ENCODE data around the gene ASAP2. TPM values are rescaled to one million over a fixed set of nuclear protein-coding genes. Genes with fewer than 3 reads are reported as not detected.

Gene ASAP2
- total and polyA plus RNA-seq, 9 of the 15 experiments (the other 6 are each of a cell fraction or from before 2014, with no cell fraction given): 0.06 to 4.3 (median 3.1) TPM

DNA sequence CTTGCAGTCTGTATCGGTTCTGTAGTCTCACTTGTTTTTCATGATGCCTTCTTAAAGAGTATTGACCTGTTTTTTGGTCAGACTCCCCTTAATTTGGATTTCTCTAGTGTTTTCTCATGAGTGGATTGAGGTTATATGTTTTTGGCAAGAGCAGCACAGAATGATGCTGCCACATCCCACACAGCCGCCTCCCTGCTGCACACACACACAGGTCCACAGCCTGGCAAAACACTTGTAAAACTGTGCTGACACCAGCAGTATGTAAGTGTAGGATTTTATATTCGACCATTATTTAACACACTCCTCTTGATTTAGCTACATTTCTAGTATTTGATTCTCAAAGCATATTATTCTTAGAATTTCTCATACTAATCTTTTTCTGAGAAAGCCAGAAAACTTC lies 148.7 kb downstream of the ASAP2 start (continued):
- no peak for TF ChIP-seq ZNF655 (CRISPR knock-in tag; IDR thresholded peaks at IDR 0.05)
- no peak for TF ChIP-seq ZSCAN29 (IDR thresholded peaks at IDR 0.05)
- no peak for TF ChIP-seq THAP7 (CRISPR knock-in tag; IDR thresholded peaks at IDR 0.05)
- no peak for TF ChIP-seq HDAC8 (tag; IDR thresholded peaks at IDR 0.05)

DNA sequence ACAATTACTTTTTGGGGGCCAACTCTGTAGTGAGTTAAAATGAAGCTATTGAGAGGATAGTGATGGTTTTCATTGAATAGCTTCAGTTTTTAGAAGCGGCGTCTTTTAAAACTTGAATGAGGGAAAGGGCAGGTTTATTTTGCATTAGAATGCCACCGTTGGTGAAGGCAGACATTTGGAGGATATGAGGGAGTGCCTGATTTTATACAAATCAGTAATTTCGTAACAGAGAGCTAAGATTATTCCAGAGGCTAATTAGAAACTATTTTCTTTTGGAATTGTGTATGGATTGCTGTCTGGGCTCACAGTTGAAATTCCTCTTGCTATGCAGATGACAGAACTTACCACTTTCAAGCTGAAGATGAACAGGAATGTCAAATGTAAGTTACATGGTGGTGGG lies 149.1 kb downstream of the ASAP2 start:
- intact Hi-C loops (cut with micrococcal nuclease): no loop called here
- no peak overlapping the region for H3K9ac ChIP-seq (ENCODE audit: insufficient read depth in 1 of 2, low read depth in 2 of 2, low read length in 2 of 2)
- no peaks in the 10 kb centered on the region for H3K4me1 ChIP-seq (replicated peaks in 1 of 2; ENCODE audit: control insufficient read depth in 2 of 2, insufficient read depth in 2 of 2, low read length in 2 of 2)
- no peak overlapping the region for H3K4me3 ChIP-seq
- no peaks in the 10 kb centered on the region for H3K36me3 ChIP-seq (ENCODE audit: control insufficient read depth, insufficient read depth, low read length)
- H3K79me2 ChIP-seq (ENCODE audit: control insufficient read depth, insufficient read depth, low read length): no peaks in the 10 kb centered on the region
- no peak overlapping the region for H3K4me2 ChIP-seq (ENCODE audit: insufficient read depth, low read length)
- peaks cover 5 to 33% of the 10 kb centered on the region in 2 experiments; a peak in 4 of 5 replicates for H3K27me3 ChIP-seq (ENCODE audit: control insufficient read depth in 2 of 2, insufficient read depth in 2 of 2, low read length in 2 of 2)
- no peaks in the 10 kb centered on the region for H3K9me1 ChIP-seq (ENCODE audit: control insufficient read depth, insufficient read depth, low read length)
- DNase-seq (ENCODE audit: extremely low read depth in 1 of 4, low spot score in 3 of 4) (no peak), ATAC-seq (no peak), FAIRE-seq (no peak)
- POLR2A ChIA-PET: interaction anchor here (0.8 kb wide), 1 partner anchor 21 kb away, joined by 3 read pairs; no protein-coding TSS in a partner anchor
- in situ Hi-C loops (cut with MboI): no loop called here
- TF ChIP-seq, protein P1, sequence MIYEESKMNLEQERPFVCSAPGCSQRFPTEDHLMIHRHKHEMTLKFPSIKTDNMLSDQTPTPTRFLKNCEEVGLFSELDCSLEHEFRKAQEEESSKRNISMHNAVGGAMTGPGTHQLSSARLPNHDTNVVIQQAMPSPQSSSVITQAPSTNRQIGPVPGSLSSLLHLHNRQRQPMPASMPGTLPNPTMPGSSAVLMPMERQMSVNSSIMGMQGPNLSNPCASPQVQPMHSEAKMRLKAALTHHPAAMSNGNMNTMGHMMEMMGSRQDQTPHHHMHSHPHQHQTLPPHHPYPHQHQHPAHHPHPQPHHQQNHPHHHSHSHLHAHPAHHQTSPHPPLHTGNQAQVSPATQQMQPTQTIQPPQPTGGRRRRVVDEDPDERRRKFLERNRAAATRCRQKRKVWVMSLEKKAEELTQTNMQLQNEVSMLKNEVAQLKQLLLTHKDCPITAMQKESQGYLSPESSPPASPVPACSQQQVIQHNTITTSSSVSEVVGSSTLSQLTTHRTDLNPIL (CRISPR knock-in tag; IDR thresholded peaks at IDR 0.05): no peak
- TF ChIP-seq NCOA4 (IDR thresholded peaks at IDR 0.05; ENCODE audit: partially characterized antibody) (no peak), MXD1 (CRISPR knock-in tag; IDR thresholded peaks at IDR 0.05; ENCODE audit: borderline replicate concordance, poor library complexity, severe bottlenecking) (no peak)
- H3K9me3 ChIP-seq (replicated peaks; ENCODE audit: control insufficient read depth, insufficient read depth, low read depth, low read length): no peaks in the 10 kb centered on the region
- CTCF ChIA-PET (ENCODE audit: low intra/inter-chr PET ratio): no interaction called here
- WGBS (ENCODE audit: insufficient coverage, low coverage, missing lambda C conversion rate): 16% methylated on average over 4 of the region's 4 CpGs
- no peak overlapping the region for H3K27ac ChIP-seq (ENCODE audit: extremely low read depth, low read depth, low read length)
- H2AFZ ChIP-seq (ENCODE audit: low read depth, low read length): no peak overlapping the region
- BruUV-seq (replicated peaks): no TSS peak
- H4K20me1 ChIP-seq (replicated peaks; ENCODE audit: control insufficient read depth, insufficient read depth, low read length): no peaks in the 10 kb centered on the region
